ENCODE results near the gene SCAANT1. TPM values are rescaled to one million over a fixed set of nuclear protein-coding genes. Genes with fewer than 3 reads are reported as not detected.

Gene SCAANT1
- total and polyA plus RNA-seq, 9 donors = not detected

DNA sequence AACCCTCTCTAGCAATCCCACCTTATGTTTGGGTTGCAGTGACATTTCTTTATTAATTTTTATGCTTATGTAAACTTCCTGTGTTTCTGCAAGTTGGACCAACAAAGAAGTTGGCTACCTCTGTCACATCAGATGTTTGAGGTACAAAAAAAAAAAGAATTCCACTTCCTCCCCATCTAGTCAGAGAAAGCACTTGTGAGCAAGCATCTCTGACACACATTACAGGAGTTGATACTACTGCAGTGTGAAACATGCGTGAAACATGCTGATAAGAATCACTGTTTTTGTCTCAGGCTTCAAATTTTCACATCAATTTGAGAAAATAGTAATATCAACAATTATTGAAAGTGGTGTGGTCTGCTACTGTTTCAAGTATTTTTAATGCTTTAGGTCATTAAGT lies 1.3 kb downstream of the SCAANT1 start:
- TF ChIP-seq, protein P1, sequence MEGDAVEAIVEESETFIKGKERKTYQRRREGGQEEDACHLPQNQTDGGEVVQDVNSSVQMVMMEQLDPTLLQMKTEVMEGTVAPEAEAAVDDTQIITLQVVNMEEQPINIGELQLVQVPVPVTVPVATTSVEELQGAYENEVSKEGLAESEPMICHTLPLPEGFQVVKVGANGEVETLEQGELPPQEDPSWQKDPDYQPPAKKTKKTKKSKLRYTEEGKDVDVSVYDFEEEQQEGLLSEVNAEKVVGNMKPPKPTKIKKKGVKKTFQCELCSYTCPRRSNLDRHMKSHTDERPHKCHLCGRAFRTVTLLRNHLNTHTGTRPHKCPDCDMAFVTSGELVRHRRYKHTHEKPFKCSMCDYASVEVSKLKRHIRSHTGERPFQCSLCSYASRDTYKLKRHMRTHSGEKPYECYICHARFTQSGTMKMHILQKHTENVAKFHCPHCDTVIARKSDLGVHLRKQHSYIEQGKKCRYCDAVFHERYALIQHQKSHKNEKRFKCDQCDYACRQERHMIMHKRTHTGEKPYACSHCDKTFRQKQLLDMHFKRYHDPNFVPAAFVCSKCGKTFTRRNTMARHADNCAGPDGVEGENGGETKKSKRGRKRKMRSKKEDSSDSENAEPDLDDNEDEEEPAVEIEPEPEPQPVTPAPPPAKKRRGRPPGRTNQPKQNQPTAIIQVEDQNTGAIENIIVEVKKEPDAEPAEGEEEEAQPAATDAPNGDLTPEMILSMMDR (IDR thresholded peaks at IDR 0.05) = no peak
- TF ChIP-seq EP300 (IDR thresholded peaks at IDR 0.05) (no peak), POLR2A (IDR thresholded peaks at IDR 0.05) (no peak)
- peak overlapping the region in 1 of 2 donors; percentile 96 for H3K27ac ChIP-seq
- H3K4me3 ChIP-seq = peak overlapping the region; percentile 81
- no peaks in the 10 kb centered on the region for H3K27me3 ChIP-seq
- H3K4me1 ChIP-seq (ENCODE audit: insufficient read depth) = peaks cover 5% of the 10 kb centered on the region
- 54 to 68% (median 66%) methylated on average over 1 of the region's 1 CpG for WGBS, 3 donors
- H3K36me3 ChIP-seq = no peaks in the 10 kb centered on the region
- intact Hi-C loops (cut with DNase I) = loop anchor here in 2 of 4 donors (5.0 to 10.0 kb wide), 3 partner anchors 49 to 1816 kb away; partner anchors contain the start of genes ATXN7 (in 1 of the 2) and THOC7 (in 1 of the 2)
- H3K9me3 ChIP-seq = no peaks in the 10 kb centered on the region
- no peak for DNase-seq

DNA sequence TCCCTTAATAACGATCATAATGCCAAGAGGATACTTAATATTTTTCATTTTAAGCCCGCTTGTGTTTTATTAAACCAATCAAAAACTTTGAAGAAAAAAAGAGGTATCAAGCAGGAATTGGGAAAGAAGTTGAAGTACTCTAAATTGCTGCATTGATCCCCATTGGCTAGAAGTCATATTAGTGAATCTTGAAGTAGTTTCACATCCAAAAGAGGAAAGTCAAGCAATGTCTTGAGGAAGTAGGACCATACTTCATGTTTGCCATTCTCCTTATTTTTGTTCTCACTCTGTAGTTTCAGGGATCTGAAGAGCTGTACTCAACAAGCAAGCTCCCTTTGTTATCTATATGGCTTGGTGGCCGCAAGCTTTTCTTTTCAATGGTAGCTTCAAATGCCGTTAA lies 2.2 kb downstream of the SCAANT1 start:
- Histone ChIP-seq H3K36me3 (no peaks in the 10 kb centered on the region), H3K27ac (no peak overlapping the region), H3K4me3 (no peak overlapping the region), H3K9me3 (no peaks in the 10 kb centered on the region), H3K27me3 (no peaks in the 10 kb centered on the region), H3K4me1 (ENCODE audit: insufficient read depth) (peaks cover 5% of the 10 kb centered on the region)
- no peak for TF ChIP-seq EP300 (IDR thresholded peaks at IDR 0.05)
- intact Hi-C loops (cut with DNase I) = loop anchor here in 2 of 4 donors (5.0 to 10.0 kb wide), 3 partner anchors 48 to 1815 kb away; partner anchors contain the start of genes ATXN7 (in 1 of the 2) and THOC7 (in 1 of the 2)
- 94 to 97% (median 94%) methylated on average over 4 of the region's 4 CpGs for WGBS, 3 donors
- DNase-seq = no peak

DNA sequence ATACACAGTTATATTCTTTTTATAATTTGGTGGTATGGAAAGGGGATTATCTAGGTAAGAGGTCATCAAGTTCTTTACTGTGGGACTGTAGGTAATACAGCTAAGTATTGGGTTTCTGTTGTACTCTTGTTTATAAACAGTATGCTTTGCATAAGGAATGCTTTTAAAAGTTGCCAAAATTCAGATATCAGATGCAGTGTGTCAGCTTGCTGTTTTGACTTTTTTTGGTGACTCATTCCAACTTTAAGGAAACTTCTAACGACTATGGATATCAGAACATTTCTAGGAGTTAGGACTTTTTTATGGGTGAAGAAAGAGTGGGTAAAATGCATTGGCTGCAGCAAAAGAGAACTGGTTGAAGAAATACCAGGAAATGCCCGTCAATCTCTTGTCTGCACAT lies 2.8 kb downstream of the SCAANT1 start:
- Histone ChIP-seq H3K27ac (no peak overlapping the region), H3K27me3 (no peaks in the 10 kb centered on the region), H3K9me3 (no peaks in the 10 kb centered on the region), H3K36me3 (no peaks in the 10 kb centered on the region), H3K4me1 (ENCODE audit: insufficient read depth) (peaks cover 5% of the 10 kb centered on the region), H3K4me3 (no peak overlapping the region)
- no peak for DNase-seq
- TF ChIP-seq EP300 (IDR thresholded peaks at IDR 0.05) = no peak
- TF ChIP-seq, protein P1 (IDR thresholded peaks at IDR 0.05) = no peak
- no peak for TF ChIP-seq POLR2A (IDR thresholded peaks at IDR 0.05)
- intact Hi-C loops (cut with DNase I) = no loop called here
- 58 to 61% (median 59%) methylated on average over 2 of the region's 2 CpGs for WGBS, 3 donors

DNA sequence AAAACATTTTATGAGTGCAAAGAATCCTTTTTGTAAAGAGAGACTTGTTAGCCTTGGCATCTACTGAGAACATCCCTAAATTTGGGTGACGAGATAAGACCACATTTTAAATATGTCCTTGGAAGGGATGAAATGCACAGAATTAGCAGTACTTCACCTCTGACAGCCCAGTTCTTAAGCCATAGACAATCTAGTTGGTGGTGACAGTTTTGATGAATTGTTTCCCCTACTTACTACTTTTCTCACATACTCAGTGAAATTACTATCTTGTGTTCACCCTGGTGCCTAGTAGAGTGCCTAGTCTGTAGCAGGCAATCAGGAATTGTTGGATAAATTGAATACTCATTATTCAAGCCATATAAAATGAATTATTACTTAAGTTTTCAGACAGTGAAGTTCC lies 3.4 kb downstream of the SCAANT1 start:
- WGBS, 3 donors = 57 to 80% (median 69%) methylated on average over 1 of the region's 1 CpG

More for the DNA sequence above, 3.4 kb downstream of the SCAANT1 start:
- TF ChIP-seq EP300 (IDR thresholded peaks at IDR 0.05) (no peak), POLR2A (IDR thresholded peaks at IDR 0.05) (no peak)
- TF ChIP-seq, protein P1 (IDR thresholded peaks at IDR 0.05) = no peak
- Histone ChIP-seq H3K27me3 (no peaks in the 10 kb centered on the region), H3K4me1 (ENCODE audit: insufficient read depth) (peaks cover 3% of the 10 kb centered on the region), H3K27ac (no peak overlapping the region), H3K9me3 (no peaks in the 10 kb centered on the region), H3K36me3 (no peaks in the 10 kb centered on the region), H3K4me3 (no peak overlapping the region)
- no peak for DNase-seq
- intact Hi-C loops (cut with DNase I) = no loop called here
